Body of pancreas (tissue), 4 donors: Measurements from ENCODE around the gene GGA2.

Source experiments
- CTCF ChIP-seq, 7 experiments: fragments of 450-650 bp in 4 of 7; fragments of 200-600 bp in 3 of 7; sonication (generic) in 3 of 7; IDR thresholded peaks; one replicate each; pipeline ENCODE4 v1.5.1; 2016 to 2019; ENCODE audit warnings: antibody characterized with exemption in 7 of 7
- POLR2A ChIP-seq, 3 donors: fragments of 450-650 bp; IDR thresholded peaks; one replicate each; pipeline ENCODE4 v1.6.1; 2016; ENCODE audit warnings: antibody characterized with exemption in 3 of 3, mild to moderate bottlenecking in 2 of 3

DNA sequence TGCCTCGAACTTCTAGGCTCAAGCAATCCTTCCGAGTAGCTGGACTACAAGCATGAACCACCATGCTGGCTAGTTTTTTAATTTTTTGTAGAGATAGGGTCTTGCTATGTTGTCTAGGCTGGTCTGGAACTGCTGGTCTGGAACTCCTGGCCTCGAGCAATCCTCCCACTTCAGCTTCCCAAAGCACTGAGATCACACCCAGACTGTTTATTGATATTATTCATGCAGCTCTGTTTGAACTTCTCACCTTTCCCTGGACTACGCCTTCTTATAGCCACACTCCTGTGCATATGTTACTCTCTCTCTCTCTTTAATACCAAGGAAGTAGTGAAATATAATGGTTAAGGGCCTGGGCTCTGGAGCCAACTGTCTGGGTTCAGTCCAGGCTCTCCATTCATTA lies 61.9 kb downstream of the GGA2 start:
- TF ChIP-seq POLR2A (IDR thresholded peaks at IDR 0.05) (no peak), CTCF (IDR thresholded peaks at IDR 0.05) (no peak)
